Glomerular endothelial cell (primary cell): ENCODE data around the gene FAF2. TPM values are rescaled to one million over a fixed set of nuclear protein-coding genes. Genes with fewer than 3 reads are reported as not detected.
"Not testable (repeated sequence)": the region's sequence is repeated elsewhere in the genome, so short reads cannot be mapped to it uniquely, and the experiment has no call there.

ENCODE experiments used
- DNase-seq: peaks from one replicate; pipeline ENCODE4 v3.0.0-alpha.2; 2011; ENCODE audit warnings: low read depth, low spot score; ENCODE audit errors: extremely low read depth
- total RNA-seq: library from RNA; depleted of rRNA; stranded (reverse); fragments of >200 nt; gene quantifications from 2 replicates; pipeline ENCODE4 v1.2.3, GENCODE V29; 2015

Gene FAF2
- total RNA-seq, 1 donor from 2014 or later = 44.9 TPM

- DNase-seq = no peak
These were observed 31.2 kb upstream of the FAF2 start for GRCh38 chr5:176416965-176417364.

DNA sequence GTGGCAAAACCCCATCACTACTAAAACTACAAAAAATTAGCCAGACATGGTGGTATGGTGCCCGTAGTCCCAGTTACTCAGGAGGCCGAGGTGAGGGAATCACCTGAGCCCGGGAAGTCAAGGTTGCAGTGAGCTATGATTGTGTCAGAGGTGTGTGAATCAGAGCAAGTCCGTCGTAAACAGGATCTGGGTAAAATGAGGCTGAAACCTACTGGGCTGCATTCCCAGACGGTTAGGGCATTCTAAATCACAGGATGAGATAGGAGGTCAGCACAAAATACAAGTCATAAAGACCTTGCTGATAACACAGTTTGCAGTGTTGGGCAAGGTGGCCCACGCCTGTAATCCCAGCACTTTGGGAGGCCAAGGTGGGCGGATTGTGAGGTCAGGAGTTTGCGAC lies 29.9 kb upstream of the FAF2 start:
- DNase-seq = no peak

DNA sequence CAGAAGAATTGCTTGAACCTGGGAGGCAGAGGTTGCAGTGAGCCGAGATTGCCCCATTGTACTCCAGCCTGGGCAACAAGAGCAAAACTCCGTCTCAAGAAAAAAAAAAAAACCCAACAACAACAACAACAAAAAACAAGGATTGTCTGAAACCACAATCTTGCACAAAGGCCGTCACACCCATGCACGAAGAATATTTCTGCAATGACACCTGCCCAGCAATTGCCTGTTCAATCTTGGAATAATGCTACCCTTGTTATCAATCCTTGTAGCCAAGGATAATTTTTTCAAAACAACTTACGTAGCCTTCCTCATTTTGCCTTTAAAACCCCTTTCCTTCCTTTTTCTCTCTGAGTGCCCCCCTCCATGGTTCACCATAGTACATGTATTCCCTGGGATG lies 28.1 kb upstream of the FAF2 start:
- no peak for DNase-seq

DNA sequence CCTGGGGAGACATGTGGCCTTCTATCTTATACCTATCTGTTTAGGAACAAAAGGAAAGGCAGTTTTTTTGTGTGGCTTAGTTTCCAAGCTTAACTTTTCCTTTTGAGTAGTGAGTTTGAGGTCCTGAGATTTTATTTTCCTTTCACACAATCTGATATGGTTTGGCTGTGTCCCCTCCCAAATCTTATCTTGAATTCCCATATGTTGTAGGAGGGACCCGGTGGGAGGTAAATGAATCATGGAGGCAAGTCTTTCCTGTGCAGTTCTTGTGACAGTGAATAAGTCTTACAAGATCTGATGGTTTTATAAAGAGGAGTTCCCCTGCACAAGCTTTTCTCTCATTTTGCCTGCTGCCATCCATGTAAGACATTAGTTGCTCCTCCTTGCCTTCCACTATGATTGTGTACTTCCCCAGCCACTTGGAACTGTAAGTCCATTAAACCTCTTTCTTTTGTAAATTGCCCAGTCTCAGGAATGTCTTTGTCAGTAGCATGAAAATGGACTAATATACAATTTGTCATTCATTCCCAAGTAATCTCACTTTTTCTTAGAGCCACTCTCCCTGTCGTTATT lies 27.1 kb upstream of the FAF2 start:
- no peak for DNase-seq

- no peak for DNase-seq
These were observed 24.0 kb upstream of the FAF2 start for GRCh38 chr5:176424181-176424580.

- no peak for DNase-seq
These were observed 23.0 kb upstream of the FAF2 start for GRCh38 chr5:176425138-176425537.

GRCh38 chr5:176425791-176426190 lies 22.4 kb upstream of the FAF2 start:
- DNase-seq = no peak

DNA sequence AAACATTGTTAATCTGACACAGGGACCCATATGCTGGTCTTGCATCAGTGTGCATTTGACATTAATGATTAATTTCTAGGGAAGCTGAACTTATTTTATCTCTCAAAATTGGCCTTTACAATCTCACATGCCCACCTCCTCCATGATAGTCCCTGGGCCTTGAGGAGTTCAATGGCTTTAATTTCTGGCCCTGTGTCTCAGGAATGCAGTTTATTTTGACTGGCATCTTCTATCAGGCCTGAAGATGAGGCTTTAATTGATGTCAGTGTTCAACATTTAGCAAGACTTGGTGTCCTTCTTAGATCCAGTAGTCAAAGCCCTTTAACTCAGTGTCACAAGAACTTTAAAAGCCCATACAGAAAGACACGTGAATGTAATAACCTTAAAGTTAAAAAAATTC lies 21.3 kb upstream of the FAF2 start:
- DNase-seq = no peak

GRCh38 chr5:176427971-176428370 lies 20.2 kb upstream of the FAF2 start:
- DNase-seq = no peak

- no peak for DNase-seq
These were observed 18.2 kb upstream of the FAF2 start for GRCh38 chr5:176429972-176430371.

DNA sequence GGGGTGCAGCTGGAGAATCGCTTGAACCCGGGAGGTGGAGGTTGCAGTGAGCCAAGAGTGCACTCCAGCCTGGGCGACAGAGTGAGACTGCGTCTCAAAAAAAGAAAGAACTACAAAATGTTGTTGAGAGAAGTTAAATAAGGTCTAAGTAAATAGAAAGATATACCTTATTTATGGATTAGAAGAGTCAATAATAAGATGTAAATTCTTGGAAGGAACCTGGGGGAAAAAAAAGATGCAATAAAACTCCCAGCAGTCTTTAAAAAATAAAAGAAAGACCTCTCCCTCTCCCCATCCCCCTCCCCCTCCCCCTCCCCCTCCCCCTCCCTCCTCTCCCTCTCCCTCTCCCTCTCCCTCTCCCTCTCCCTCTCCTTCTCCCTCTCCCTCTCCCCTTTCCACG lies 15.5 kb upstream of the FAF2 start:
- DNase-seq = no peak

- no peak for DNase-seq
These were observed 11.5 kb upstream of the FAF2 start for GRCh38 chr5:176436656-176437055.

DNA sequence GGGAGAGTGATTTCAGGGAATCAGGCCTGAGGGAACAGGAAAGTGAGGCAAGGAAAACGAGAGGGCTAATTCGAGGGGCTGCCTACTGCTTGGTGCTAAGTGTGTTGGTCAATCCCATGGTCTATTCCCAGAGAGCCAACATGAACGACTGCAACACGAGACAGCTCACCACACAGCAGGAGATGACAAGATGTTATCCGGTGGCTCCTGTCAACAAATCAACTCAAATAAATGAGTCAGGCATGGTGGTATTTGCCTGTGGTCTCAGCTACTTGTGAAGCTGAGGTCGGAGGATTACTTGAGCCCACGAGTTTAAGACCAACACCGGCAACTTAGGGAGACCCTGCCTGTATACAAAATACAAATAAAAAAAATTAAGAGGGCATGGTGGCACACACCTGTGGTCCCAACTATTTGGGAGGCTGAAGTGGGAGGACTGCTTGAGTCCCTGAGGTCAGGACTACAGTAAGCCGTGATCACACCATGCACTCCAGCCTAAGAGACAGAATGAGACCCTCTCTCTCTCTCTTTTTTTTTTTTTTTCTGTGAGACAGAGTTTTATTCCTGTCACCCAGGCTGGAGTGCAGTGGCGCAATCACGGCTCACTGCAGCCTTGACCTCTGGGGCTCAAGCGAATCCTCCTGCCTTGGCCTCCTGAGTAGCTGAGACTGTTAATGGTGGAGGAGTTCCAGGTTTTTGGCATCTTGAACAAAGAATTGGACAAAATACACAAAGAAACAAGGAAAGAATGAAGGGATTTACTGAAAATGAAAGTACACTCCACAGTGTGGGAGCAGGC lies 9.0 kb upstream of the FAF2 start:
- DNase-seq = no peak

- no peak for DNase-seq
These were observed 7.1 kb upstream of the FAF2 start for GRCh38 chr5:176440927-176441706.

DNA sequence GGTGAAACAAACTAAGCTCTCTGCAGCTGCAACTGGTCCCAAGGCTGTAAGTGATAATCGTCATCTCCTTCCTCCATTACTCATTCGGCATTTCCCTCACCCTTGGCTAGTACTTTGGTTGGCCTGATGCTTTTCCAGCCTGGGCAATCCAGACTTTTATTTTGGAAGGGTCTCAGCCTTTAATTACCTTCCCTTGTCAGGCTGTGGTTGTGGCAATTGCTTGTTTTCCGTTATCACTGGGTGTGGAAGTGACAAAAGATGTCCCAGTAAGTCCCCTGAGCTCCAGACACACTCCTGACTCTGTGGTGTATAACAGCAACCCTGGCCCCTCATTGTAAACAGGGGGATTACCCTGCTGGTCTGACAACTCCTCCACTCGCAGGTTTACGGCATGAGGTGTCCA lies 6.3 kb upstream of the FAF2 start:
- no peak for DNase-seq

DNA sequence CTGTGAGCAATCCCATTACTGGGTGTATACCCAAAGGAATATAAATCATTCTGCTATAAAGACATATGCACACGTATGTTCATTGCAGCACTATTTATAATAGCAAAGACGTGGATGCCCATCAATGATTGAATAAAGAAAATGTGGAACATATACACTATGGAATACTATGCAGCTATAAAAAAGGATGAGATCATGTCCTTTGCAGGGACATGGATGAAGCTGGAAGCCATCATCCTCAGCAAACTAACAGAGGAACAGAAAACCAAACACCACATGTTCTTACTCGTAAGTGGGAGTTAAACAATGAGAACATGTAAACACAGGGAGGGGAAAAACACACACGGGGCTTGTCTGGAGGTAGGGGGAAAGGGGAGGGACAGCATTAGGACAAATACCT lies 5.3 kb upstream of the FAF2 start:
- DNase-seq = not testable (repeated sequence)

DNA sequence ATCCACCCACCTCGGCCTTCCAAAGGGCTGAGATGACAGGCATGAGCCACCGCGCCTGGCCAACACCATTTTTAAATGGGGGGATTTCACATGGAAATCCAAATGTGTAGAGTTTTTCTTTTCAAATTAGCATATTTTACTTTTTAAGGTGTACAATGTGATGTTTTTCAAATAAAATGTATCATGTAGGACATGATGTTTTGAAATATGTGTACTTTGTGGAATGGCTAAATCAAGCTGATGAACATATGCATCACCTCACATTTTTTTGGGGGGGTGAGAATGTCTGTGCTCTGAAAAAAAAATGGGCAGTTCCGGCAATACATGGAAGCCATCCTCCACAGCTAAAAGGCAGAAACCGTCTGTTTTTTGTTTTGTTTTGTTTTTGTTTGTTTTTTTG lies 3.4 kb upstream of the FAF2 start:
- no peak for DNase-seq

DNA sequence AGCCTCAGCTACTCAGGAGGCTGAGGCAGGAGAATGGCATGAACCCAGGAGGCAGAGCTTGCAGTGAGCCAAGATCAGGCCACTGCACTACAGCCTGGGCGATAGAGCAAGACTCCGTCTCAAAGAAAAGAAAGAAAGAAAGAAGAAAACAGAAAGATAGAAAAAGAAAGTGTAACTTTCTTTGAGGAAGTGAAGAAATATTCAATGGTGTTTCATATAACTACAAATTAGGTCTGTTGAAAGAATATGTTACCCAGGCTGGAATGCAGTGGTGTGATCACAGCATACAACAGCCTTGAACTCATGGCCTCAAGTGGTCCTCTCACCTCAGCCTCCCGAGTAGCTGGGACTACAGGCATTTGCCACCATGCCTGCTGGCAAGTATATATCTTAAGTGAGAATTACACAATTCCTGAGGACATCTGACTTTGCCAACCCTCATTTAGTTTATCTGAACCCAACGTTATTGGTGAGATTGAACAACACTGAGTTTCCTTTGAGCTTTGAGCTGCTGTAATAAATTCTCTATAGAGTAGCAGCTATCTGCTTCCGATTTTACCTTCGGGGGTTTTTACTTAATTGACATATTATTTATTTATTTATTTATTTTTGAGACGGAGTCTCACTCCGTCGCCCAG lies 2.0 kb upstream of the FAF2 start:
- DNase-seq = no peak

- no peak for DNase-seq
These were observed 1.1 kb upstream of the FAF2 start for GRCh38 chr5:176446884-176447590.

DNA sequence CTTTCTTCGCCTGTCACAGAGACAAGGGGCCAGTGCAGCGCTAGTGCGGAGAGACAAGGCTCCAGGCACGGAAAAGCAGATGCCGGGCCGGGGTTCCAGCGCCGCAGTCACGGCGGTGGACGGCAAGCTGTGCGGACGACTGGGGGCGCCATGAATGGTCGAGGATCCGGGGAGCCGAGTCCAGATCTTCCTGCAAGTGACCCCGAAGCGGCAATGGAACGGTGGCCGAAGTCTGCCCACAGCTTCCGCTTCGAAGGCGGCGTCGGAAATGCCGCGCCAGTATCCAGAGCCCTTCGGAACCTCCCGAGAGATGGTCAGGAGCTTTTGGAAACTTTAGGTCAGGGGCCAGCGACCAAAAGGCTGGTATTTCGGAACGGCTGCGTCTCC lies 601 bp upstream of the FAF2 start:
- DNase-seq = no peak

GRCh38 chr5:176450077-176450476 lies 1.9 kb downstream of the FAF2 start:
- no peak for DNase-seq
